ENCODE data around the gene FARP1.

The FARP1 gene

GRCh38 chr13:98142380-98143156 is at the start of gene FARP1:
FARP1 (plus strand) TSS chr13:98143094; CDS start chr13:98213243, 70,149 bp downstream.
- no peak within 1 kb of the TSS for H3K27ac ChIP-seq
- CTCF ChIA-PET, result interaction anchor here (0.8 to 1.3 kb wide), 2 partner anchors 289 to 332 kb away, joined by 3 to 4 read pairs; no protein-coding TSS in a partner anchor
- TF ChIP-seq CTCF (conservative IDR thresholded peaks at IDR 0.05; ENCODE audit: low read depth), result peak; percentile 49
- peak; percentile 64 for DNase-seq (ENCODE audit: low spot score)
- POLR2A ChIA-PET (ENCODE audit: low non-redundant PET), result no interaction called here

- H3K27ac ChIP-seq, result no peak overlapping the region
- ChIA-PET CTCF (no interaction called here), POLR2A (ENCODE audit: low non-redundant PET) (no interaction called here)
- no peak for DNase-seq (ENCODE audit: low spot score)
- TF ChIP-seq CTCF (conservative IDR thresholded peaks at IDR 0.05; ENCODE audit: low read depth), result no peak
Measured at GRCh38 chr13:98094678-98095266, 48.1 kb upstream of the FARP1 start.

GRCh38 chr13:98096059-98096458 is 46.8 kb upstream of the FARP1 start:
- ChIA-PET POLR2A (ENCODE audit: low non-redundant PET) (no interaction called here), CTCF (no interaction called here)
- DNase-seq (ENCODE audit: low spot score), result no peak
- no peak for TF ChIP-seq CTCF (conservative IDR thresholded peaks at IDR 0.05; ENCODE audit: low read depth)
- H3K27ac ChIP-seq, result no peak overlapping the region

- POLR2A ChIA-PET (ENCODE audit: low non-redundant PET), result no interaction called here
Measured at GRCh38 chr13:98097749-98098148, 45.1 kb upstream of the FARP1 start.

GRCh38 chr13:98098516-98098915 is 44.4 kb upstream of the FARP1 start:
- TF ChIP-seq CTCF (conservative IDR thresholded peaks at IDR 0.05; ENCODE audit: low read depth), result no peak
- H3K27ac ChIP-seq, result no peak overlapping the region
- ChIA-PET POLR2A (ENCODE audit: low non-redundant PET) (no interaction called here), CTCF (no interaction called here)
- DNase-seq (ENCODE audit: low spot score), result no peak

More at GRCh38 chr13:98097749-98098148, 45.1 kb upstream of the FARP1 start:
- CTCF ChIA-PET, result no interaction called here
- no peak for DNase-seq (ENCODE audit: low spot score)
- no peak overlapping the region for H3K27ac ChIP-seq
- no peak for TF ChIP-seq CTCF (conservative IDR thresholded peaks at IDR 0.05; ENCODE audit: low read depth)

- no peak for TF ChIP-seq CTCF (conservative IDR thresholded peaks at IDR 0.05; ENCODE audit: low read depth)
- ChIA-PET CTCF (interaction anchor here (0.6 kb wide), 1 partner anchor 22 kb away, joined by 3 read pairs; no protein-coding TSS in a partner anchor), POLR2A (ENCODE audit: low non-redundant PET) (no interaction called here)
- no peak for DNase-seq (ENCODE audit: low spot score)
- H3K27ac ChIP-seq, result no peak overlapping the region
Measured at GRCh38 chr13:98099627-98100026, 43.3 kb upstream of the FARP1 start.
